Measurements from ENCODE around the gene BNC2. TPM values are rescaled to one million over a fixed set of nuclear protein-coding genes. Genes with fewer than 3 reads are reported as not detected.

The BNC2 gene
- total RNA-seq, 1 donor from 2014 or later, result 2.4 TPM

GRCh38 chr9:16585591-16585990 lies 284.9 kb downstream of the BNC2 start:
- H3K9ac ChIP-seq, result no peak overlapping the region
- H3K27ac Mint-ChIP-seq, result no peak overlapping the region
- H3K27me3 Mint-ChIP-seq (ENCODE audit: insufficient read depth, low read depth), result no peaks in the 10 kb centered on the region
- peaks cover 9% of the 10 kb centered on the region for H3K4me1 Mint-ChIP-seq
- H3K9me3 ChIP-seq (ENCODE audit: low read depth), result no peaks in the 10 kb centered on the region
- no peaks in the 10 kb centered on the region for H3K36me3 Mint-ChIP-seq
- no peaks in the 10 kb centered on the region for H3K36me3 ChIP-seq
- H3K9me3 Mint-ChIP-seq, result no peaks in the 10 kb centered on the region
- no peaks in the 10 kb centered on the region for H3F3A ChIP-seq (ENCODE audit: low read depth)
- H3K4me3 Mint-ChIP-seq, result no peak overlapping the region
- no peaks in the 10 kb centered on the region for H3K27me3 ChIP-seq
- no peak overlapping the region for H2AFZ ChIP-seq (replicated peaks)
- no peaks in the 10 kb centered on the region for H3K4me1 ChIP-seq
- H4K20me1 ChIP-seq (ENCODE audit: low read depth), result no peaks in the 10 kb centered on the region
- no peak for TF ChIP-seq CTCF (IDR thresholded peaks at IDR 0.05)
- TF ChIP-seq EZH2 (IDR thresholded peaks at IDR 0.05), result no peak
- no peak for TF ChIP-seq EZH2phosphoT487 (IDR thresholded peaks at IDR 0.05)
- H3K79me2 ChIP-seq (ENCODE audit: low read depth), result no peaks in the 10 kb centered on the region
- H3K27ac ChIP-seq, result no peak overlapping the region
- no peak overlapping the region for H3K4me3 ChIP-seq
- H3K4me2 ChIP-seq, result no peak overlapping the region
- no peak for DNase-seq (ENCODE audit: low spot score)

GRCh38 chr9:16579872-16580432 lies 290.5 kb downstream of the BNC2 start:
- H3K4me3 Mint-ChIP-seq, result no peak overlapping the region

GRCh38 chr9:16575986-16576245 lies 294.6 kb downstream of the BNC2 start:
- Histone ChIP-seq H3K36me3 (no peaks in the 10 kb centered on the region), H3K27me3 (no peaks in the 10 kb centered on the region), H3K4me3 (no peak overlapping the region), H3K4me2 (no peak overlapping the region), H3K9ac (no peak overlapping the region), H4K20me1 (ENCODE audit: low read depth) (no peaks in the 10 kb centered on the region), H2AFZ (replicated peaks) (peak overlapping the region; percentile 64), H3F3A (ENCODE audit: low read depth) (peaks cover 26% of the 10 kb centered on the region), H3K27ac (no peak overlapping the region), H3K9me3 (ENCODE audit: low read depth) (no peaks in the 10 kb centered on the region), H3K4me1 (peaks cover 30% of the 10 kb centered on the region), H3K79me2 (ENCODE audit: low read depth) (no peaks in the 10 kb centered on the region)
- no peak overlapping the region for H3K4me3 Mint-ChIP-seq
- no peak for TF ChIP-seq EZH2 (IDR thresholded peaks at IDR 0.05)
- TF ChIP-seq CTCF (IDR thresholded peaks at IDR 0.05), result no peak
- no peak for TF ChIP-seq EZH2phosphoT487 (IDR thresholded peaks at IDR 0.05)
- H3K4me1 Mint-ChIP-seq, result peaks cover 21% of the 10 kb centered on the region
- H3K36me3 Mint-ChIP-seq, result no peaks in the 10 kb centered on the region
- H3K27ac Mint-ChIP-seq, result no peak overlapping the region
- H3K27me3 Mint-ChIP-seq (ENCODE audit: insufficient read depth, low read depth), result no peaks in the 10 kb centered on the region
- no peaks in the 10 kb centered on the region for H3K9me3 Mint-ChIP-seq
- no peak for DNase-seq (ENCODE audit: low spot score)

More at GRCh38 chr9:16579872-16580432, 290.5 kb downstream of the BNC2 start:
- H3K27ac ChIP-seq, result no peak overlapping the region
- no peaks in the 10 kb centered on the region for H3K27me3 Mint-ChIP-seq (ENCODE audit: insufficient read depth, low read depth)
- peaks cover 12% of the 10 kb centered on the region for H3K4me1 Mint-ChIP-seq
- H3K9me3 ChIP-seq (ENCODE audit: low read depth), result no peaks in the 10 kb centered on the region
- H4K20me1 ChIP-seq (ENCODE audit: low read depth), result no peaks in the 10 kb centered on the region
- no peaks in the 10 kb centered on the region for H3K9me3 Mint-ChIP-seq
- peaks cover 10% of the 10 kb centered on the region for H3K4me1 ChIP-seq
- H2AFZ ChIP-seq (replicated peaks), result no peak overlapping the region
- H3F3A ChIP-seq (ENCODE audit: low read depth), result no peaks in the 10 kb centered on the region
- no peak overlapping the region for H3K27ac Mint-ChIP-seq
- no peak for DNase-seq (ENCODE audit: low spot score)
- H3K36me3 ChIP-seq, result no peaks in the 10 kb centered on the region
- H3K79me2 ChIP-seq (ENCODE audit: low read depth), result no peaks in the 10 kb centered on the region
- H3K9ac ChIP-seq, result no peak overlapping the region
- no peaks in the 10 kb centered on the region for H3K27me3 ChIP-seq
- H3K4me2 ChIP-seq, result no peak overlapping the region
- no peak overlapping the region for H3K4me3 ChIP-seq
- TF ChIP-seq EZH2 (IDR thresholded peaks at IDR 0.05) (no peak), EZH2phosphoT487 (IDR thresholded peaks at IDR 0.05) (no peak), CTCF (IDR thresholded peaks at IDR 0.05) (no peak)
- no peaks in the 10 kb centered on the region for H3K36me3 Mint-ChIP-seq
